Activated B cell treated with CpG ODN at 0.5 μM for 24 hours (primary cell): ENCODE measurements around the gene MCC. TPM values are rescaled to one million over a fixed set of nuclear protein-coding genes. Genes with fewer than 3 reads are reported as not detected.

ENCODE experiments used
- ATAC-seq: fragments of 200-7000 bp; cut with Tn5 transposase; one replicate; pipeline ENCODE4 v1.10.0; 2021; ENCODE audit warnings: low read depth, mild to moderate bottlenecking, moderate library complexity
- CTCF ChIA-PET: fragments of 350-600 bp; sonication (Branson Sonifier 250); formaldehyde crosslinking; loops from one replicate; lab custom pipeline; 2021; ENCODE audit warnings: antibody characterized with exemption; lab: Charles Lee
- POLR2A ChIA-PET: fragments of 350-600 bp; sonication (Branson Sonifier 250); formaldehyde crosslinking; loops from one replicate; lab custom pipeline; 2021; ENCODE audit warnings: antibody characterized with exemption; lab: Charles Lee
- DNase-seq: peaks from one replicate; pipeline ENCODE4 v3.0.0; 2022
- H3K27ac Mint-ChIP-seq: one replicate; pipeline ENCODE4 v1.8.0; 2020; ENCODE audit warnings: mixed read lengths
- H3K27me3 Mint-ChIP-seq: one replicate; pipeline ENCODE4 v1.8.0; 2021; ENCODE audit warnings: mixed read lengths
- H3K36me3 Mint-ChIP-seq: one replicate; pipeline ENCODE4 v1.8.0; 2021; ENCODE audit warnings: low read depth, mixed read lengths
- H3K4me1 Mint-ChIP-seq: one replicate; pipeline ENCODE4 v1.8.0; 2021; ENCODE audit warnings: mixed read lengths
- H3K4me3 Mint-ChIP-seq: one replicate; pipeline ENCODE4 v1.8.0; 2020; ENCODE audit warnings: mild to moderate bottlenecking, mixed read lengths
- H3K9me3 Mint-ChIP-seq: one replicate; pipeline ENCODE4 v1.8.0; 2020; ENCODE audit warnings: mixed read lengths
- CTCF ChIP-seq: fragments of 200-600 bp; IDR thresholded peaks from one replicate; pipeline ENCODE4 v1.8.0; 2022; ENCODE audit warnings: antibody characterized with exemption, mild to moderate bottlenecking
- intact Hi-C: fragments of 100-400 bp; cut with micrococcal nuclease; formaldehyde crosslinking; loops from one replicate; pipeline ENCODE4 v1.15.1; 2024
- total RNA-seq: library from RNA; stranded (reverse); gene quantifications from 2 replicates; pipeline ENCODE4 v1.2.3, GENCODE V29; 2022

MCC gene
- total RNA-seq, 1 donor from 2014 or later, result 0.22 TPM

- peaks cover 22% of the 10 kb centered on the region for H3K4me1 Mint-ChIP-seq
- H3K27ac Mint-ChIP-seq, result no peak overlapping the region
- DNase-seq (peak; percentile 26), ATAC-seq (peak; percentile 89)
- intact Hi-C loops, result no loop called here
- POLR2A ChIA-PET, result interaction anchor here (1.5 kb wide), 1 partner anchor 19 kb away, joined by 3 read pairs; no protein-coding TSS in a partner anchor
- peaks cover 57% of the 10 kb centered on the region for H3K27me3 Mint-ChIP-seq
- TF ChIP-seq CTCF, result no peak
- no peaks in the 10 kb centered on the region for H3K36me3 Mint-ChIP-seq
- peak overlapping the region; percentile 86 for H3K4me3 Mint-ChIP-seq
- H3K9me3 Mint-ChIP-seq, result no peaks in the 10 kb centered on the region
- CTCF ChIA-PET, result no interaction called here
Observed at GRCh38 chr5:113294311-113295110, 193.7 kb downstream of the MCC start.

GRCh38 chr5:113293975-113294310 is 194.3 kb downstream of the MCC start:
- intact Hi-C loops, result no loop called here
- DNase-seq, result no peak
- POLR2A ChIA-PET, result interaction anchor here (1.5 kb wide), 1 partner anchor 19 kb away, joined by 3 read pairs; no protein-coding TSS in a partner anchor

GRCh38 chr5:113293068-113293974 is 194.9 kb downstream of the MCC start:
- intact Hi-C loops, result no loop called here
- Mint-ChIP-seq H3K9me3 (no peaks in the 10 kb centered on the region), H3K36me3 (no peaks in the 10 kb centered on the region), H3K4me3 (peak overlapping the region; percentile 86), H3K4me1 (peaks cover 22% of the 10 kb centered on the region), H3K27ac (no peak overlapping the region), H3K27me3 (peaks cover 55% of the 10 kb centered on the region)
- CTCF ChIA-PET, result no interaction called here
- ATAC-seq, result no peak
- no peak for DNase-seq
- POLR2A ChIA-PET, result interaction anchor here (1.5 kb wide), 1 partner anchor 20 kb away, joined by 3 read pairs; no protein-coding TSS in a partner anchor
- no peak for TF ChIP-seq CTCF

More at GRCh38 chr5:113293975-113294310, 194.3 kb downstream of the MCC start:
- CTCF ChIA-PET, result no interaction called here
- Mint-ChIP-seq H3K36me3 (no peaks in the 10 kb centered on the region), H3K4me1 (peaks cover 22% of the 10 kb centered on the region), H3K9me3 (no peaks in the 10 kb centered on the region), H3K27me3 (peaks cover 58% of the 10 kb centered on the region), H3K4me3 (peak overlapping the region; percentile 86), H3K27ac (no peak overlapping the region)
- no peak for TF ChIP-seq CTCF
- ATAC-seq, result no peak

- no peak overlapping the region for H3K4me3 Mint-ChIP-seq
- intact Hi-C loops, result no loop called here
- ChIA-PET CTCF (no interaction called here), POLR2A (no interaction called here)
- peaks cover 53% of the 10 kb centered on the region for H3K27me3 Mint-ChIP-seq
- TF ChIP-seq CTCF, result no peak
- no peak overlapping the region for H3K27ac Mint-ChIP-seq
- peaks cover 22% of the 10 kb centered on the region for H3K4me1 Mint-ChIP-seq
- H3K9me3 Mint-ChIP-seq, result no peaks in the 10 kb centered on the region
- ATAC-seq (no peak), DNase-seq (no peak)
- no peaks in the 10 kb centered on the region for H3K36me3 Mint-ChIP-seq
Observed at GRCh38 chr5:113292462-113292861, 195.8 kb downstream of the MCC start.

- POLR2A ChIA-PET, result no interaction called here
- no peak for TF ChIP-seq CTCF
- CTCF ChIA-PET, result no interaction called here
Observed at GRCh38 chr5:113283558-113283957, 204.7 kb downstream of the MCC start.

More at GRCh38 chr5:113283558-113283957, 204.7 kb downstream of the MCC start:
- ATAC-seq (no peak), DNase-seq (no peak)
- no peaks in the 10 kb centered on the region for H3K36me3 Mint-ChIP-seq
- intact Hi-C loops, result no loop called here
- H3K27me3 Mint-ChIP-seq, result peaks cover 3% of the 10 kb centered on the region
- H3K4me1 Mint-ChIP-seq, result no peaks in the 10 kb centered on the region
- H3K27ac Mint-ChIP-seq, result no peak overlapping the region
- no peaks in the 10 kb centered on the region for H3K9me3 Mint-ChIP-seq
- no peak overlapping the region for H3K4me3 Mint-ChIP-seq
